Liver (tissue), 9 donors: Measurements from ENCODE around the gene PDE3A. TPM values are rescaled to one million over a fixed set of nuclear protein-coding genes. Genes with fewer than 3 reads are reported as not detected.

Source experiments
- DNase-seq: peaks from one replicate; pipeline ENCODE4 v3.0.0-alpha.2; 2017; ENCODE audit warnings: low spot score
- H3K27ac ChIP-seq, 2 donors: one replicate each; pipeline ENCODE4 v1.7.0; 2013; ENCODE audit warnings: inconsistent platforms in 2 of 2, low read length in 2 of 2, control low read depth in 1 of 2, low read depth in 1 of 2, mild to moderate bottlenecking in 1 of 2
- H3K27me3 ChIP-seq, 4 donors: one replicate each; pipeline versions ENCODE4 v1.6.1 to v1.7.0; 2013; ENCODE audit warnings: low read length in 3 of 4, inconsistent platforms in 1 of 4, mild to moderate bottlenecking in 1 of 4, moderate library complexity in 1 of 4; ENCODE audit not compliant: control insufficient read depth in 4 of 4, insufficient read depth in 4 of 4
- H3K36me3 ChIP-seq, 4 donors: one replicate each; pipeline versions ENCODE4 v1.6.1 to v1.7.0; 2013; ENCODE audit warnings: low read length in 3 of 4, mild to moderate bottlenecking in 3 of 4, low read depth in 1 of 4, moderate library complexity in 1 of 4; ENCODE audit not compliant: control insufficient read depth in 4 of 4, insufficient read depth in 3 of 4
- H3K4me1 ChIP-seq, 4 donors: one replicate each; pipeline versions ENCODE4 v1.6.1 to v1.7.0; 2013; ENCODE audit warnings: low read length in 3 of 4, mild to moderate bottlenecking in 3 of 4, moderate library complexity in 1 of 4; ENCODE audit not compliant: control insufficient read depth in 4 of 4, insufficient read depth in 4 of 4
- H3K4me3 ChIP-seq, 3 donors: one replicate each; pipeline versions ENCODE4 v1.6.1 to v1.7.0; 2013; ENCODE audit warnings: low read length in 3 of 3, control low read depth in 1 of 3, low read depth in 1 of 3, mild to moderate bottlenecking in 1 of 3
- H3K9ac ChIP-seq, 2 donors: one replicate each; pipeline ENCODE4 v1.7.0; 2013; ENCODE audit warnings: low read length in 2 of 2, mild to moderate bottlenecking in 2 of 2, moderate library complexity in 2 of 2, control low read depth in 1 of 2, low read depth in 1 of 2
- H3K9me3 ChIP-seq, 4 donors: one replicate each; pipeline versions ENCODE4 v1.6.1 to v1.7.0; 2013; ENCODE audit warnings: low read length in 3 of 4; ENCODE audit not compliant: control insufficient read depth in 4 of 4
- ATF3 ChIP-seq: IDR thresholded peaks from 2 replicates; pipeline ENCODE4 v1.6.1; 2016; ENCODE audit warnings: antibody characterized with exemption
- CTCF ChIP-seq: fragments of 150-350 bp; IDR thresholded peaks from 2 replicates; pipeline ENCODE4 v1.5.1; 2017; ENCODE audit warnings: improper control_type of control experiment, low read depth, low read length; ENCODE audit not compliant: missing input control
- EGR1 ChIP-seq, 2 donors: IDR thresholded peaks; 2 replicates each; pipeline ENCODE4 v1.6.1; 2016 to 2018; ENCODE audit warnings: antibody characterized with exemption in 2 of 2, low read depth in 2 of 2
- FOXA1 ChIP-seq: IDR thresholded peaks from 2 replicates; pipeline ENCODE4 v1.6.1; 2016; ENCODE audit warnings: antibody characterized with exemption
- GABPA ChIP-seq, 2 donors: IDR thresholded peaks in 1 of 2; conservative IDR thresholded peaks in 1 of 2; 2 replicates each; pipeline ENCODE4 v1.6.1; 2016; ENCODE audit warnings: antibody characterized with exemption in 2 of 2, mild to moderate bottlenecking in 1 of 2, moderate library complexity in 1 of 2
- HNF4A ChIP-seq, 2 donors: conservative IDR thresholded peaks; 2 replicates each; pipeline ENCODE4 v1.6.1; 2016; ENCODE audit warnings: antibody characterized with exemption in 2 of 2, mild to moderate bottlenecking in 2 of 2
- HNF4G ChIP-seq: IDR thresholded peaks from 2 replicates; pipeline ENCODE4 v1.6.1; 2016; ENCODE audit warnings: antibody characterized with exemption
- JUND ChIP-seq, 2 donors: IDR thresholded peaks; 2 replicates each; pipeline ENCODE4 v1.6.1; 2016; ENCODE audit warnings: antibody characterized with exemption in 2 of 2
- NR2F2 ChIP-seq: IDR thresholded peaks from 2 replicates; pipeline ENCODE4 v1.6.1; 2016; ENCODE audit warnings: antibody characterized with exemption
- RAD21 ChIP-seq, 2 donors: IDR thresholded peaks; 2 replicates each; pipeline ENCODE4 v1.6.1; 2016; ENCODE audit warnings: antibody characterized with exemption in 2 of 2, mild to moderate bottlenecking in 2 of 2
- RXRA ChIP-seq, 2 donors: IDR thresholded peaks; 2 replicates each; pipeline ENCODE4 v1.6.1; 2017 to 2018; ENCODE audit warnings: antibody characterized with exemption in 2 of 2, mild to moderate bottlenecking in 1 of 2
- SP1 ChIP-seq: IDR thresholded peaks from 2 replicates; pipeline ENCODE4 v1.6.1; 2018; ENCODE audit warnings: antibody characterized with exemption, mild to moderate bottlenecking
- YY1 ChIP-seq: IDR thresholded peaks from 2 replicates; pipeline ENCODE4 v1.6.1; 2016; ENCODE audit warnings: antibody characterized with exemption, mild to moderate bottlenecking
- WGBS: extraction: QIAGEN DNeasy Blood & Tissue Kit; methylation state at CpG from one replicate; pipeline ENCODE4 v1.1.7; 2013; 5-methylcytosine and 5-hydroxymethylcytosine counted together
- polyA plus RNA-seq, 2 donors: library from polyadenylated mRNA; stranded (reverse) in 1 of 2; unstranded in 1 of 2; fragments of 200-250 nt in 1 of 2; fragments of >200 nt in 1 of 2; fragmentation: Nextera tagmentation in 1 of 2; extraction: Ambion mirVana in 1 of 2; gene quantifications; one replicate each; pipeline versions ENCODE4 v1.2.1 to v1.2.3, GENCODE V29; 2013 to 2015
- total RNA-seq, 2 donors: library from RNA; depleted of rRNA; stranded (reverse); fragments of >200 nt; gene quantifications; one replicate each; pipeline ENCODE4 v1.2.3, GENCODE V29; 2014
- TF ChIP-seq, protein P1 (sequence below): IDR thresholded peaks from 2 replicates; pipeline ENCODE4 v1.6.1; 2016; ENCODE audit warnings: antibody characterized with exemption
- TF ChIP-seq, protein P2 (sequence below): IDR thresholded peaks from 2 replicates; pipeline ENCODE4 v1.6.1; 2016; ENCODE audit warnings: antibody characterized with exemption, mild to moderate bottlenecking
- donor health status: healthy.
- donor health status: healthy.
- donor health status: healthy.
- donor health status: healthy.
- donor health status: healthy.

The PDE3A gene
- total and polyA plus RNA-seq, 4 donors, result 0.50 to 3.8 (median 2.2) TPM

DNA sequence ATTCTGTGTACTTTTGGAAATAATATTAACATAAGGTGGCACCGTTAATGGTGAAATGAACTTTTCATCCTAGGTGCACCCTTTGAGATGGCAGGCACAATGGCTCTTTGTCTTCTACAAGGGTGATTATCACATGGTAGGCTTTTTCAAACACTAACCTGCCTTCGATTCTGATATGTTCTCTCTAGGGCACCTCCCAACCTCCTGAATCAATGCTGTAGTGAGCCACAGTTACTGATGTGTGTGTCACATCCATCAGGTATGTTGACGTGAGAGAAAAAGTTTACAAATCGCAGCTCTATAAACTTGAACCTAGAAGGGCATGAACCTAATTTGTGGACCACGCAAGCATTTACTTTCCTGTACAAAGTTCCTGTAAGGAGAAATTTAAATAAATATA lies 25.4 kb downstream of the PDE3A start (continued):
- no peak for TF ChIP-seq RAD21 (IDR thresholded peaks at IDR 0.05)
- no peak for TF ChIP-seq FOXA1
- TF ChIP-seq HNF4A (conservative IDR thresholded peaks at IDR 0.05), result no peak
- no peak for TF ChIP-seq ATF3

DNA sequence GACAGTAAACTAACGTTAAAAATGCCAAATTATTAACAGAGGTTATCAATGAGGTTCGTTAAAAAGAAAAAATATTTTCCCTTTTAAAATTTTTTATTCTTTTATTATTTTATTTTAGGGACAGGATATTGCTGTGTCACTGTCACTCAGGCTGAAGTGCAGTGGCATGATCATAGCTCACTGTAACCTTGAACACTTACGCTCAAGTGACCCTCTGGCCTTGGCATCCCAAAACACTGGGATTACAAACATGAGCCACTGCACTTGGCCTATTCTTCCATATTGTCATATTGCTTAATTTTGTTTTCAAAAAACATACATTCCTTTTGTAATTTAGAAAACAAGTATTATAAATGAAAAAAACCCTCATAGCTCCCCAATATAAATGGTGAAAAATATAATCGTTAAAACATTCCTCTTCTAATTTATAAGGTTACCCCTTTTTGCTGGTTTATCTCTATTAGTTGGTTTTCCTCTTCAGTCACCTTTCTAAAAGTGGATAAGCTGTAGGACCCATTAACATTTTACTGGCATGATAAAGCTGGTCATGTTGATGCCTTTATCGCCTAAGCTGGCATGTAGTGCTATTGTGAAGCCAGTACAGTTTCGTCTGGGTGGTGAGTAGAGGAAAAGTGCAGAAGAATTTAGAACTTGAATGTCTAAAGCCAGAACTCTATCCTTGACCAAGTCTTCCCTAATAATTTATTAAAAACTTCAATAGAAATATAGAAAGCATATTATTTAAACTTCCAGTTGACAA lies 27.6 kb downstream of the PDE3A start:
- H3K4me1 ChIP-seq, result no peaks in the 10 kb centered on the region
- H3K36me3 ChIP-seq, result no peaks in the 10 kb centered on the region
- no peak overlapping the region for H3K27ac ChIP-seq
- H3K4me3 ChIP-seq, result no peak overlapping the region
- no peaks in the 10 kb centered on the region for H3K27me3 ChIP-seq
- DNase-seq, result no peak
- TF ChIP-seq HNF4A (conservative IDR thresholded peaks at IDR 0.05) (no peak), NR2F2 (no peak), GABPA (IDR thresholded peaks at IDR 0.05 in 1 of 2, conservative IDR thresholded peaks at IDR 0.05 in 1 of 2) (no peak), ATF3 (no peak), RAD21 (IDR thresholded peaks at IDR 0.05) (no peak), YY1 (no peak), HNF4G (no peak), EGR1 (IDR thresholded peaks at IDR 0.05; ENCODE audit: low read depth in 2 of 2) (no peak), CTCF (no peak), RXRA (IDR thresholded peaks at IDR 0.05) (no peak), JUND (IDR thresholded peaks at IDR 0.05) (no peak), SP1 (no peak)
- TF ChIP-seq, protein P1, sequence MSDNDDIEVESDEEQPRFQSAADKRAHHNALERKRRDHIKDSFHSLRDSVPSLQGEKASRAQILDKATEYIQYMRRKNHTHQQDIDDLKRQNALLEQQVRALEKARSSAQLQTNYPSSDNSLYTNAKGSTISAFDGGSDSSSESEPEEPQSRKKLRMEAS, result no peak
- TF ChIP-seq, protein P2, sequence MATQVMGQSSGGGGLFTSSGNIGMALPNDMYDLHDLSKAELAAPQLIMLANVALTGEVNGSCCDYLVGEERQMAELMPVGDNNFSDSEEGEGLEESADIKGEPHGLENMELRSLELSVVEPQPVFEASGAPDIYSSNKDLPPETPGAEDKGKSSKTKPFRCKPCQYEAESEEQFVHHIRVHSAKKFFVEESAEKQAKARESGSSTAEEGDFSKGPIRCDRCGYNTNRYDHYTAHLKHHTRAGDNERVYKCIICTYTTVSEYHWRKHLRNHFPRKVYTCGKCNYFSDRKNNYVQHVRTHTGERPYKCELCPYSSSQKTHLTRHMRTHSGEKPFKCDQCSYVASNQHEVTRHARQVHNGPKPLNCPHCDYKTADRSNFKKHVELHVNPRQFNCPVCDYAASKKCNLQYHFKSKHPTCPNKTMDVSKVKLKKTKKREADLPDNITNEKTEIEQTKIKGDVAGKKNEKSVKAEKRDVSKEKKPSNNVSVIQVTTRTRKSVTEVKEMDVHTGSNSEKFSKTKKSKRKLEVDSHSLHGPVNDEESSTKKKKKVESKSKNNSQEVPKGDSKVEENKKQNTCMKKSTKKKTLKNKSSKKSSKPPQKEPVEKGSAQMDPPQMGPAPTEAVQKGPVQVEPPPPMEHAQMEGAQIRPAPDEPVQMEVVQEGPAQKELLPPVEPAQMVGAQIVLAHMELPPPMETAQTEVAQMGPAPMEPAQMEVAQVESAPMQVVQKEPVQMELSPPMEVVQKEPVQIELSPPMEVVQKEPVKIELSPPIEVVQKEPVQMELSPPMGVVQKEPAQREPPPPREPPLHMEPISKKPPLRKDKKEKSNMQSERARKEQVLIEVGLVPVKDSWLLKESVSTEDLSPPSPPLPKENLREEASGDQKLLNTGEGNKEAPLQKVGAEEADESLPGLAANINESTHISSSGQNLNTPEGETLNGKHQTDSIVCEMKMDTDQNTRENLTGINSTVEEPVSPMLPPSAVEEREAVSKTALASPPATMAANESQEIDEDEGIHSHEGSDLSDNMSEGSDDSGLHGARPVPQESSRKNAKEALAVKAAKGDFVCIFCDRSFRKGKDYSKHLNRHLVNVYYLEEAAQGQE, result no peak
- WGBS, result 96% methylated on average over 6 of the region's 6 CpGs
- no peaks in the 10 kb centered on the region for H3K9me3 ChIP-seq
- H3K9ac ChIP-seq, result no peak overlapping the region
